Mucosa of descending colon (tissue), 3 donors: ENCODE data around the gene MYO1E. TPM values are rescaled to one million over a fixed set of nuclear protein-coding genes. Genes with fewer than 3 reads are reported as not detected.

Experiments used
- ATAC-seq: fragments of 200-7000 bp; cut with Tn5 transposase; one replicate; pipeline ENCODE4 v1.9.1; 2020; ENCODE audit warnings: mild to moderate bottlenecking, moderate library complexity
- DNase-seq, 3 donors: peaks; one replicate each; pipeline ENCODE4 v3.0.0-alpha.2; 2020
- H3K36me3 ChIP-seq: fragments of 200-600 bp; one replicate; pipeline ENCODE4 v1.8.0; 2021; ENCODE audit warnings: low read depth, mild to moderate bottlenecking
- H3K4me1 ChIP-seq: fragments of 200-600 bp; one replicate; pipeline ENCODE4 v1.8.0; 2021; ENCODE audit warnings: low read depth, mild to moderate bottlenecking
- H3K4me3 ChIP-seq: fragments of 200-600 bp; one replicate; pipeline ENCODE4 v1.8.0; 2021; ENCODE audit warnings: mild to moderate bottlenecking
- H3K9me3 ChIP-seq: fragments of 200-600 bp; one replicate; pipeline ENCODE4 v1.8.0; 2021; ENCODE audit warnings: mild to moderate bottlenecking
- CTCF ChIP-seq: fragments of 200-600 bp; IDR thresholded peaks from one replicate; pipeline ENCODE4 v1.8.0; 2022; ENCODE audit warnings: antibody characterized with exemption, mild to moderate bottlenecking
- intact Hi-C, 2 donors: fragments of 100-400 bp; cut with DNase I in 1 of 2; cut with micrococcal nuclease in 1 of 2; formaldehyde crosslinking; loops; one replicate each; pipeline versions ENCODE4 v1.11.0 to v1.11.1; 2022; cut with DNase I, micrococcal nuclease
- total RNA-seq, 3 donors: library from RNA; stranded (reverse); fragmentation: NEBNext Ultra II Directional in 2 of 3; extraction: Animal tissue kit (Norgen Biotek cat#: 25700) in 2 of 3; gene quantifications; one replicate each; pipeline versions ENCODE4 v1.2.1 to v1.2.4, GENCODE V29; 2021 to 2023
- donor health status: DM: no; HTN: no; CAD: no; lungs with moderate emphysema.
- donor health status: DM: no; HTN: no; CAD: no.
- donor health status: DM: no; HTN: yes; CAD: no.

MYO1E gene
- total RNA-seq, 3 donors from 2014 or later, result 189 to 325 (median 283) TPM

GRCh38 chr15:59315914-59316451 lies 56.7 kb downstream of the MYO1E start:
- Histone ChIP-seq H3K36me3 (no peaks in the 10 kb centered on the region), H3K4me3 (no peak overlapping the region), H3K9me3 (no peaks in the 10 kb centered on the region), H3K4me1 (peaks cover 36% of the 10 kb centered on the region)
- DNase-seq (peak in 1 of 3 donors; percentile 80), ATAC-seq (peak; percentile 62)
- intact Hi-C loops, result no loop called here
- no peak for TF ChIP-seq CTCF

GRCh38 chr15:59313641-59314332 lies 58.9 kb downstream of the MYO1E start:
- Histone ChIP-seq H3K9me3 (no peaks in the 10 kb centered on the region), H3K36me3 (no peaks in the 10 kb centered on the region), H3K4me1 (peaks cover 42% of the 10 kb centered on the region), H3K4me3 (no peak overlapping the region)
- no peak for TF ChIP-seq CTCF
- peak; percentile 94 for ATAC-seq
- DNase-seq, result peak; percentile 90 to 97 (median 92)
- intact Hi-C loops, result no loop called here

GRCh38 chr15:59312205-59312604 lies 60.5 kb downstream of the MYO1E start:
- ATAC-seq (no peak), DNase-seq (no peak)
- no peak for TF ChIP-seq CTCF
- no peak overlapping the region for H3K4me3 ChIP-seq
- peaks cover 42% of the 10 kb centered on the region for H3K4me1 ChIP-seq
- intact Hi-C loops, result no loop called here
- no peaks in the 10 kb centered on the region for H3K36me3 ChIP-seq
- H3K9me3 ChIP-seq, result no peaks in the 10 kb centered on the region

- intact Hi-C loops, result no loop called here
- Histone ChIP-seq H3K4me3 (no peak overlapping the region), H3K4me1 (peaks cover 45% of the 10 kb centered on the region), H3K36me3 (no peaks in the 10 kb centered on the region), H3K9me3 (no peaks in the 10 kb centered on the region)
- no peak for TF ChIP-seq CTCF
- DNase-seq (no peak), ATAC-seq (no peak)
Measured at GRCh38 chr15:59311195-59311594, 61.5 kb downstream of the MYO1E start.

GRCh38 chr15:59309405-59309804 lies 63.3 kb downstream of the MYO1E start:
- Histone ChIP-seq H3K36me3 (no peaks in the 10 kb centered on the region), H3K9me3 (no peaks in the 10 kb centered on the region), H3K4me3 (no peak overlapping the region), H3K4me1 (peaks cover 38% of the 10 kb centered on the region)
- intact Hi-C loops, result no loop called here
- DNase-seq (no peak), ATAC-seq (no peak)
- no peak for TF ChIP-seq CTCF
